Mesendoderm (in vitro differentiated cells): ENCODE measurements around the gene MAT2A.

ENCODE experiments used
- DNase-seq: peaks from one replicate; pipeline ENCODE4 v3.0.0; 2013
- H2AK5ac ChIP-seq: 2 replicates; pipeline ENCODE4 v1.6.1; 2013; ENCODE audit warnings: low read length, inconsistent platforms
- H2BK120ac ChIP-seq: 2 replicates; pipeline ENCODE4 v1.6.1; 2013; ENCODE audit warnings: low read depth, mild to moderate bottlenecking, low read length, moderate library complexity, mixed read lengths
- H2BK15ac ChIP-seq: replicated peaks from 2 replicates; pipeline ENCODE4 v1.6.1; 2013; ENCODE audit warnings: low read depth, mild to moderate bottlenecking, moderate library complexity
- H2BK5ac ChIP-seq: 2 replicates; pipeline ENCODE4 v1.6.1; 2013; ENCODE audit warnings: low read length, inconsistent platforms
- H3K18ac ChIP-seq: 2 replicates; pipeline ENCODE4 v1.6.1; 2013; ENCODE audit warnings: mild to moderate bottlenecking, low read length, mixed read lengths
- H3K23ac ChIP-seq: one replicate; pipeline ENCODE4 v1.6.1; 2013; ENCODE audit warnings: low read length
- H3K27ac ChIP-seq: 2 replicates; pipeline ENCODE4 v1.5.1; 2013; ENCODE audit warnings: low read depth, mild to moderate bottlenecking, inconsistent platforms, low read length, moderate library complexity
- H3K27me3 ChIP-seq: 2 replicates; pipeline ENCODE4 v1.6.1; 2013; ENCODE audit warnings: low read length, control low read depth, mild to moderate bottlenecking, inconsistent platforms; ENCODE audit not compliant: insufficient read depth, poor library complexity
- H3K36me3 ChIP-seq: 2 replicates; pipeline ENCODE4 v1.6.1; 2013; ENCODE audit warnings: low read length, inconsistent platforms; ENCODE audit not compliant: control insufficient read depth, insufficient read depth
- H3K4ac ChIP-seq: one replicate; pipeline ENCODE4 v1.6.1; 2013; ENCODE audit warnings: low read depth, mild to moderate bottlenecking, low read length, moderate library complexity
- H3K4me1 ChIP-seq: 2 replicates; pipeline ENCODE4 v1.6.1; 2013; ENCODE audit warnings: low read depth, low read length, inconsistent platforms; ENCODE audit not compliant: control insufficient read depth
- H3K4me2 ChIP-seq: 2 replicates; pipeline ENCODE4 v1.6.1; 2013; ENCODE audit warnings: low read length
- H3K4me3 ChIP-seq: 2 replicates; pipeline ENCODE4 v1.5.1; 2013; ENCODE audit warnings: mild to moderate bottlenecking, low read length
- H3K56ac ChIP-seq: one replicate; pipeline ENCODE4 v1.6.1; 2013; ENCODE audit warnings: low read length
- H3K79me1 ChIP-seq: 2 replicates; pipeline ENCODE4 v1.6.1; 2013; ENCODE audit warnings: low read length, inconsistent platforms
- H3K79me2 ChIP-seq: 2 replicates; pipeline ENCODE4 v1.6.1; 2013; ENCODE audit warnings: mild to moderate bottlenecking, low read length; ENCODE audit not compliant: control insufficient read depth, insufficient read depth
- H3K9ac ChIP-seq: 2 replicates; pipeline ENCODE4 v1.6.1; 2013; ENCODE audit warnings: low read length, inconsistent platforms
- H4K5ac ChIP-seq: one replicate; pipeline ENCODE4 v1.6.1; 2013; ENCODE audit warnings: low read length
- H4K8ac ChIP-seq: one replicate; pipeline ENCODE4 v1.6.1; 2013; ENCODE audit warnings: low read depth, mild to moderate bottlenecking, control low read depth, low read length, moderate library complexity
- WGBS: extraction: QIAGEN DNeasy Blood & Tissue Kit; methylation state at CpG from one replicate; pipeline ENCODE4 v1.1.7; 2013; ENCODE audit warnings: low lambda C conversion rate, missing lambda C conversion rate; ENCODE audit not compliant: insufficient coverage; ENCODE audit errors: extremely low coverage; 5-methylcytosine and 5-hydroxymethylcytosine counted together

Gene MAT2A

GRCh38 chr2:85506768-85507181 lies 32.2 kb upstream of the MAT2A start:
- H4K5ac ChIP-seq, result no peak overlapping the region
- WGBS, result no CpG with 5 or more reads among the region's 7 CpGs
- H3K79me1 ChIP-seq, result no peaks in the 10 kb centered on the region
- H3K4me1 ChIP-seq, result no peaks in the 10 kb centered on the region
- no peak overlapping the region for H3K4ac ChIP-seq
- H2BK15ac ChIP-seq, result no peak overlapping the region
- H3K23ac ChIP-seq, result no peak overlapping the region
- no peak overlapping the region for H2BK120ac ChIP-seq
- no peak overlapping the region for H3K56ac ChIP-seq
- DNase-seq, result no peak
- no peaks in the 10 kb centered on the region for H3K36me3 ChIP-seq
- no peak overlapping the region for H2AK5ac ChIP-seq
- H3K4me3 ChIP-seq, result no peak overlapping the region
- H3K4me2 ChIP-seq, result no peak overlapping the region
- H3K79me2 ChIP-seq, result no peaks in the 10 kb centered on the region
- no peak overlapping the region for H4K8ac ChIP-seq
- H3K18ac ChIP-seq, result no peak overlapping the region
- H3K27ac ChIP-seq, result no peak overlapping the region
- no peak overlapping the region for H2BK5ac ChIP-seq
- H3K27me3 ChIP-seq, result no peaks in the 10 kb centered on the region
- no peak overlapping the region for H3K9ac ChIP-seq

GRCh38 chr2:85511008-85511811 lies 27.8 kb upstream of the MAT2A start:
- Histone ChIP-seq H2BK15ac (no peak overlapping the region), H3K4me2 (no peak overlapping the region)
- no peak for DNase-seq

GRCh38 chr2:85514323-85514722 lies 24.6 kb upstream of the MAT2A start:
- Histone ChIP-seq H3K23ac (no peak overlapping the region), H2BK5ac (no peak overlapping the region), H3K4ac (no peak overlapping the region), H3K9ac (no peak overlapping the region), H3K27ac (no peak overlapping the region), H3K36me3 (no peaks in the 10 kb centered on the region), H4K8ac (no peak overlapping the region), H3K27me3 (no peaks in the 10 kb centered on the region), H2BK120ac (no peak overlapping the region), H3K56ac (no peak overlapping the region), H3K4me3 (no peak overlapping the region), H3K79me2 (no peaks in the 10 kb centered on the region), H4K5ac (no peak overlapping the region), H3K79me1 (no peaks in the 10 kb centered on the region), H2AK5ac (no peak overlapping the region), H3K4me2 (no peak overlapping the region), H3K18ac (no peak overlapping the region), H3K4me1 (no peaks in the 10 kb centered on the region), H2BK15ac (no peak overlapping the region)
- no peak for DNase-seq
- no CpG with 5 or more reads among the region's 6 CpGs for WGBS

More at GRCh38 chr2:85511008-85511811, 27.8 kb upstream of the MAT2A start:
- Histone ChIP-seq H2BK5ac (no peak overlapping the region), H3K4me3 (no peak overlapping the region), H3K18ac (no peak overlapping the region), H2AK5ac (no peak overlapping the region), H2BK120ac (no peak overlapping the region), H3K56ac (no peak overlapping the region), H3K27me3 (no peaks in the 10 kb centered on the region), H3K23ac (no peak overlapping the region), H3K36me3 (no peaks in the 10 kb centered on the region), H3K4me1 (no peaks in the 10 kb centered on the region), H3K4ac (no peak overlapping the region), H3K79me2 (no peaks in the 10 kb centered on the region), H3K27ac (no peak overlapping the region), H4K8ac (no peak overlapping the region), H3K79me1 (no peaks in the 10 kb centered on the region), H4K5ac (no peak overlapping the region), H3K9ac (no peak overlapping the region)
- WGBS, result no CpG with 5 or more reads among the region's 6 CpGs

DNA sequence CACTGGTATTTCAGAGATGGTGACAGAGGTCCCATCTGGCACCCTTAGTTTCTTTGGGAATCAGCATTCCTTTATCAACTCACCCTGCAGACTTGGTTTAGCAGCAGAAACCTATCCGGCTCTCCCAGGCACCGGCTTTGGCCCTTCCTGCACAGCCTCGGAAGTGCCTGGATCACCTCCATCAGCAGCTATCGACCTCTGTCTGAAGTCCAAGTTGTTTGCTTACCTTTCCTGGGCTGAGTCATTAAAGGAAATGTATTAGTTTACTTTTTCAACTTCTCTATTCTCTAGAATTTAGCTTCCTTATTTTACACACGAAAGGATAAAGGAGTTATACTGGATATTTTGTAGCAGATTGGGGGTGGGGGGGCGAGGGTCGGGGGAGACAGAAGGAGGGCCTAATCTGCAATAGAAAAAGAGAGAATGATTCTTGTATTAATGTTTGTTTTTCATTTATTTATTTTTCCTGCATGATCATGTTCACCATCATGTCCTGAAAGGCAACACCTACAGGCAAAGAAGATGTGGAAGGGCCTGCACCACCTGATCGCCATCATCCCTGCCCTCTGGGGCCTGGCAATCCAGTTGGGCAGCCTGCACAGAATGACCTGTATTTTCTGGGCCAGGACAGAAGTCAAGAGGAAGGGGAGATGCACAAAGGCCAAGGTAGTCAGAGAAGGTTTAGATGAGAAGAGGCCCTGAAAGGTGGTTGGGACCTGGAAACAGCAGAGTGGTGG lies 22.1 kb upstream of the MAT2A start:
- Histone ChIP-seq H4K5ac (no peak overlapping the region), H3K23ac (no peak overlapping the region), H4K8ac (no peak overlapping the region), H2AK5ac (no peak overlapping the region), H3K9ac (no peak overlapping the region), H3K4me3 (no peak overlapping the region), H3K4me1 (no peaks in the 10 kb centered on the region), H3K79me1 (no peaks in the 10 kb centered on the region), H3K56ac (no peak overlapping the region), H3K27me3 (no peaks in the 10 kb centered on the region), H3K27ac (no peak overlapping the region), H2BK120ac (no peak overlapping the region), H2BK5ac (no peak overlapping the region), H2BK15ac (no peak overlapping the region), H3K79me2 (no peaks in the 10 kb centered on the region), H3K18ac (no peak overlapping the region), H3K4me2 (no peak overlapping the region), H3K4ac (no peak overlapping the region), H3K36me3 (no peaks in the 10 kb centered on the region)
- no CpG with 5 or more reads among the region's 8 CpGs for WGBS
- DNase-seq, result no peak

DNA sequence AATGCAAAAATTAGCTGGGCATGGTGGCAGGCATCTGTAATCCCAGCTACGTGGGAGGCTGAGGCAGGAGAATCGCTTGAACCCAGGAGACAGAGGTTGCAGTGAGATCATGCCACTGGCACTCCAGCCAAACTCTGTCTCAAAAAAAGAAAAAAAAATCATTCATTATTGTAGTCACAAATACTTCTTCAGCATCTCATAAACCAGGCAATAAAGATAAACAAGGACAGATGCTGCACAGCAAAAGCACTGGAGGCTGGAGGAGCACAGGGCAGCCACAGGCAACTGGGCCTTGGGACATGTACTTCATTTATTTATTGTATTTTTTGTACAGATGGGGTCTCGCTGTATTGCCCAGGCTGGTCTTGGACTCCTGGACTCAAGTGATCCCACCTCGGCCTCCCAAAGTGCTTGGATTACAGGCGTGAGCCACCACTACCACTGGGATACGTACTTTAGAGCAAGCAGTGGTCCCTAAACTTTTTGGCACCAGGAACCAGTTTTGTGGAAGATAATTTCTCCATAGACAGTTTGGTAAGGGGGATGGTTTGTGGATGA lies 16.8 kb upstream of the MAT2A start:
- Histone ChIP-seq H2BK120ac (no peak overlapping the region), H2AK5ac (no peak overlapping the region), H3K9ac (no peak overlapping the region), H3K4me3 (no peak overlapping the region), H2BK5ac (no peak overlapping the region), H3K23ac (no peak overlapping the region), H3K4me1 (peaks cover 6% of the 10 kb centered on the region), H3K4ac (no peak overlapping the region), H3K79me1 (no peaks in the 10 kb centered on the region), H3K27me3 (no peaks in the 10 kb centered on the region), H3K4me2 (no peak overlapping the region), H3K27ac (no peak overlapping the region), H3K36me3 (no peaks in the 10 kb centered on the region), H2BK15ac (no peak overlapping the region), H4K5ac (no peak overlapping the region), H3K56ac (no peak overlapping the region), H3K18ac (no peak overlapping the region), H3K79me2 (no peaks in the 10 kb centered on the region), H4K8ac (no peak overlapping the region)
- WGBS, result no CpG with 5 or more reads among the region's 6 CpGs
- no peak for DNase-seq
